GM13976 (cell line): ENCODE data around the gene LSM2.
A peak's percentile ranks its signal among the peaks of the same experiment; 100 is the strongest.
"Not testable (repeated sequence)": the region's sequence is repeated elsewhere in the genome, so short reads cannot be mapped to it uniquely, and the experiment has no call there.

Experiments used
- DNase-seq: peaks from one replicate; pipeline ENCODE4 v3.0.0; 2012; ENCODE audit warnings: low spot score
- in situ Hi-C: fragments of 300-500 bp; cut with MboI; formaldehyde crosslinking; loops from one replicate; pipeline ENCODE4 v1.12.0; 2022; ENCODE audit warnings: low sequenced_read_pairs, mixed read lengths, inconsistent platforms; ENCODE audit not compliant: unreplicated experiment
- TF ChIP-seq, protein P1 (sequence below): IDR thresholded peaks from 2 replicates; pipeline ENCODE4 v1.5.1; 2012; ENCODE audit warnings: borderline replicate concordance, mild to moderate bottlenecking; ENCODE audit not compliant: insufficient read depth; ENCODE audit errors: extremely low read depth, missing control alignments, control extremely low read depth

The LSM2 gene

DNA sequence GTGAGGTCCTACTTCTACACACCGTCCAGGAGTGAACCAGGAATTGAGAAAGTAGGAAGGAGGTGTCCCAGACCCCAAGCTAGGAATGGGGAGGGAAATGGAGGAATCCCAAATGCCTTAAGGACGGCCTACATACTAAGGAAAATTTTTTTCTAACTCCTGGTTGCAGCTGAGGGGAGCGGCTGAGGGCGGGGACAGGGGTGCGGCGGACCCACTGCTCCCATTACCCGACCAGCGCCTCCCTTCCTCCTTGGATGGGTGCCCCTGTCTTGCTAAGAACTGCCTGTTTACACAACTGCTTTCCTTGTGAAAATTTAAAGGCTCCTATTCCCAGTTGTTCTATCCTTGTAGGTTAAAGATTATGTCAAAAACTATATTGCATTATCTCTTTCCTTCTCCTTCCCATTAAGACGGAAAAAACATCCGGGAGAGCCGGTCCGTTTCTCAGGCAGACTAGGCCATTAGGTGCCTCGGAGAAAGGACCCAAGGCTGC, 20.1 kb upstream of the LSM2 start:
- in situ Hi-C loops = no loop called here
- peak; percentile 64 for DNase-seq
- TF ChIP-seq, protein P1, sequence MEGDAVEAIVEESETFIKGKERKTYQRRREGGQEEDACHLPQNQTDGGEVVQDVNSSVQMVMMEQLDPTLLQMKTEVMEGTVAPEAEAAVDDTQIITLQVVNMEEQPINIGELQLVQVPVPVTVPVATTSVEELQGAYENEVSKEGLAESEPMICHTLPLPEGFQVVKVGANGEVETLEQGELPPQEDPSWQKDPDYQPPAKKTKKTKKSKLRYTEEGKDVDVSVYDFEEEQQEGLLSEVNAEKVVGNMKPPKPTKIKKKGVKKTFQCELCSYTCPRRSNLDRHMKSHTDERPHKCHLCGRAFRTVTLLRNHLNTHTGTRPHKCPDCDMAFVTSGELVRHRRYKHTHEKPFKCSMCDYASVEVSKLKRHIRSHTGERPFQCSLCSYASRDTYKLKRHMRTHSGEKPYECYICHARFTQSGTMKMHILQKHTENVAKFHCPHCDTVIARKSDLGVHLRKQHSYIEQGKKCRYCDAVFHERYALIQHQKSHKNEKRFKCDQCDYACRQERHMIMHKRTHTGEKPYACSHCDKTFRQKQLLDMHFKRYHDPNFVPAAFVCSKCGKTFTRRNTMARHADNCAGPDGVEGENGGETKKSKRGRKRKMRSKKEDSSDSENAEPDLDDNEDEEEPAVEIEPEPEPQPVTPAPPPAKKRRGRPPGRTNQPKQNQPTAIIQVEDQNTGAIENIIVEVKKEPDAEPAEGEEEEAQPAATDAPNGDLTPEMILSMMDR = no peak

DNA sequence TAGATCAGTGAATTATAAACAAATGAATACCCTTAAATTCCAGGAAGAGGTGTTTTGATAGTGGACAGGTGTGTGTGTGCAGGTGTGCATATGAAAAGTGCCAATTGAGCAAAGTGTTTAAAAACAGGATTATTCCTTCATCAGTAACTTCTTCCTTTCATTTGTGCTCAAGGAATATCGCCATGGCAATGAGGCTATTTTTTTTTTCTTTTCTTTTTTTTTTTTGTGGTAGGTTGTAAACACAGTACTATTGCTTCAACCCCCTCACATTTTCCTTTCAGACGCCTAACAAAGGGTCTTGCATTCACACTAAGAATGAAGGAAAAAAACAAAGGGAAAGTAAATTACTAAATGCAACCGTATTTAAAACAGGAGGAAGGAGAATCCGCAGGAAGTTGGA, 18.8 kb upstream of the LSM2 start:
- no peak for DNase-seq
- in situ Hi-C loops = no loop called here
- TF ChIP-seq, protein P1 = no peak

DNA sequence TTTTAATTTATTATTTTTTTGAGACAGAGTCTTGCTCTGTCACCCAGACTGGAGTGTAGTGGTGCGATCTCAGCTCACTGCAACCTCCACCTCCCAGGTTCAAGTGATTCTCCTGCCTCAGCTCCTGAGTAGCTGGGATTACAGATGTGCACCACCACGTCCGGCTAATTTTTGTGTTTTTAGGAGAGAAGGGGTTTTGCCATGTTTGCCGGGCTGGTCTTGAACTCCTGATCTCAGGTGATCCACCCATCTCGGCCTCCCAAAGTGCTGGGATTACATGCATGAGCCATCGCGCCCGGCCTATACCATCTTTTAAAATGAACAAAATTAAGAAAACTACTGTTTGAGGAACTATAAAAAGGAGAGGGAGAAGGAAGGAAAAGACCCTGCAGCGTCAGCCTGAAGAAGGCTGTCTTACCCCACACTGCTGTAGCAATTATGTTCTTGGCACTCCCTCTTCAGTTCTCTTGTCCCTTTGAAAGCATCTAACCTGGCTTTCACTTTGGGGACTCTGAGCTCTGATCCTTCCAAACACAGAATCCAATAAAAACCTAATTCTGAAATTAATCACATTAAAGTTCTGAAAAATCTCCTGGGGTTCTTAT, 16.9 kb upstream of the LSM2 start:
- DNase-seq, in situ Hi-C loops: not testable (repeated sequence)

DNA sequence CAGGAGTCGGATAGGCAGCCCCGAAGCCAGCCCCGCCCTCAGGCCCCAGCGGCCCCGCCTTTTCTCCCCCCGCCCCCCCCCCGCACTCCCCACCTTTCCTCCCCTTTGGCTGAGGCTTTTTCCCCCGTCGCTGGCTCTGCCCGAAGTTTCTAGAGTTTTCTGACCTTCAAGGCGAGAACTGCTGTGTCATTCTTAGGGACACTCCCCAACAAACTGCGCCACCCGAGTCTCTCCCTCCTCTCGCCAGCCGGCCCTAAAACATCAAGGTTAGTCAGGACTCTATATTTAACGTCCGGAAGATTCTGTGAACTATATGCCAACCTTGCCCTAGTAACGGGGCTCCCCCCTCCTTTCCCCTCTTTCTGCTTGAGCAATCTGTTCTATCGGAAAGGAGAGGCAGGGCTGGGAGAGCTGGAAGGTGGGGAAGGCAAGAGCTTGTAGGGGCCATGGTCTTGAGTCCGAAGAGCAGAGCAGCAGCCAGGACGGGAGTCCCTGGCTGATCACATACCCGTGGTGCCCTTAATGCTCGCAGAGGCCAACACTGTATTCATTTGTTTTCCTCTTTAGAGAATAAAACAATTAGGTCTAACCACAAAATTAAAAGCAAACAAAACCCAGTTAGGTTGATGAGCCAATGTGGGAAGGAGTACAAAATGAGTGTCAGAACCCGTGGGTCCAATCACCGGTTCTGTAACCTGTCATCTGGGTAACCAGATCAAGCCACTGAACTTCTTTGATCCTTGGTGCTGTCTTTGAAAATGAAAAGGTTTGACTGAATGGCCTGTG, 15.5 kb upstream of the LSM2 start:
- peak; percentile 72 for DNase-seq
- in situ Hi-C loops = no loop called here
- TF ChIP-seq, protein P1 = no peak

DNA sequence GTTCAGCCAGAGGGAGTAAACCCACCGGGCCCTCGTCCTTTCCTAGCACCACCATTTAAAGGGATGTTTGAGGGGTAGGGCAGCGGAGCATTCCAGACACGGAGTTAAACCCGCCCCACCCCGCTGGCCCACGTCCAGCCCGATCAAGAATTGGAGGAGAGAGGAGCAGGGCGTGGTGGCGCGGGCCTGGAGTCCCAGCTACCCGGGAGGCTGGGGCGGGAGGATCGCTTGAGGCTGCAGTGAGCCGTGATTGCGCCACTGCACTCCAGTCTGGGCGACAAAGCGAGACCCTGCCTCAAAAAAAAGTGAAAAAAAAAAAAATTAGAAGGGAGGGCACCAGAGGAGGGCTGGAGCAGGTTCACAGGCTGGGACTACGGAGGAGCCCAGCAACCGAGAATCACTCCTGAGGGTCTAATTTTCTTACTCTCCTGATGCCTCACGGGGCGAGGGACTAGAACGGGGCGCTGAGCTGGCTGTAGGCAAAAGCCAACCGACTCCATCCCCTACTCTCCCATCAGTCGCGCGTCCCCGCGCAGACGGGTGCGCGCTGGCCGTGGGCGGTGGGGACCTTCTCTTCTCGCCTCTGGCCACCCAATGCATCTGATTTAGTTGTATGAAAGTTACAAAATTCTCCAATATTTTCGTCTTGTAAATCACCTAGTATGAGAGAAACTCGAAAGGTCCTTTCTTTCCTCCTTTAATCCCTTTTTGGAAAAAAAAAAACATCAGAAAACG, 14.7 kb upstream of the LSM2 start:
- TF ChIP-seq, protein P1 = no peak
- DNase-seq = peak; percentile 76
- in situ Hi-C loops = no loop called here

DNA sequence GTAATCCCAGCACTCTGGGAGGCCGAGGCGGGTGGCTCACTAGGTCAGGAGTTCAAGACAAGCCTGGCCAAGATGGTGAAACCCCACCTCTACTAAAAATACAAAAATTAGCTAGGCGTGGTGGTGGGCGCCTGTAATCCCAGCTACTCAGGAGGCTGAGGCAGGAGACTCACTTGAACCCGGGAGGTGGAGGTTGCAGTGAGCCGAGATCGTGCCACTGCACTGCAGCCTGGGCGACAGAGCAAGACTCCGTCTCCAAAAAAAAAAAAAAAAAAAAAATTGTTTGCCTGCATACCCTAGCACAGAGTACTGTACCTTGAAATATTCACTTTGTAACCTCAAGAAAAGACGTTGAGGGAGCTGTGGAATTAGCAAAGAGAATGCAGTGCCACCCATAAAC, 13.6 kb upstream of the LSM2 start:
- DNase-seq, in situ Hi-C loops: not testable (repeated sequence)

DNA sequence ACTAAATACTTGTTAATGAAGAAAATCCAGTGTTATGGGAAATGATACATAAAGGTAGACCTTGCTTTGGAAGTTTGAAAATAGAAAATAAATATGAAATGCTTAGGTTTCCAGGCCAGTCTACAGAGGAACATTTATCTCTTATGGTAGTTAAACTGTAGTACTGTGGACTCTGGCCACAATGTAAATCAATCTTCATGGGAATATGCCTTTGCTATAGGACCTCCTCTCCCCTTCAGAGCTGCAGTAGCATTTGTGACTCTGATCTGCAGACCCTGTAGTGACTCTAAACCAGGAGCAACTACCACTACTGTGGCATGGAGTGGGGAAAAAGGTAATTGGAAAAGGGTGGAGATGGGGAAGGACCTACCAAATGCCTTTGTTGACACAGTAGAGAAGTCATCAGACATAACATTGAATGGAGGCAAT, 13.1 kb upstream of the LSM2 start:
- in situ Hi-C loops = no loop called here
- no peak for DNase-seq
- TF ChIP-seq, protein P1 = no peak

DNA sequence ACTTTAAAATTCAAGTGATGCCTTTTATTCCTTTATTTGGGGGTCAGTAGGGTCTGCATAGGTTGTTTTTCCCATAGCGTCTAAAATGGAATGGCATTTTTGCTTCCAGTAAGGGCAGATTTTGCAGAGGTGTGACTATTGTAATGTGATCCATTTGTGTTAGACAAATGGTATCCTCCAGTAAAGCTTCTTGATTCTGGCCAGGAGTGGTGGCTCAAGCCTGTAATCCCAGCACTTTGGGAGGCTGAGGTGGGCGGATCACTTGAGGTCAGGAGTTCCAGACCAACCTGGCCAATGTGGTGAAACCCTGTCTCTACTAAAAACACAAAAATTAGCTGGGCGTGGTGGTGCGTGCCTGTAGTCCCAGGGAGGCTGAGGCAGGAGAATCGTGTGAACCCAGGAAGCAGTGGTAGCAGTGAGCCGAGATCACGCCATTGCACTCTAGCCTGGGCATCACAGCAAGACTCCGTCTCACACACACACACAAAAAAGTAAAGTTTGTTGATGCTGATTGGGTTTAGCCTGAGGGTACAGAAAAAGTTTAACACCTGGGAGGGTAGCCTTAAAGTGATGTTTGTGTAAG, 11.3 kb upstream of the LSM2 start:
- in situ Hi-C loops, DNase-seq: not testable (repeated sequence)

DNA sequence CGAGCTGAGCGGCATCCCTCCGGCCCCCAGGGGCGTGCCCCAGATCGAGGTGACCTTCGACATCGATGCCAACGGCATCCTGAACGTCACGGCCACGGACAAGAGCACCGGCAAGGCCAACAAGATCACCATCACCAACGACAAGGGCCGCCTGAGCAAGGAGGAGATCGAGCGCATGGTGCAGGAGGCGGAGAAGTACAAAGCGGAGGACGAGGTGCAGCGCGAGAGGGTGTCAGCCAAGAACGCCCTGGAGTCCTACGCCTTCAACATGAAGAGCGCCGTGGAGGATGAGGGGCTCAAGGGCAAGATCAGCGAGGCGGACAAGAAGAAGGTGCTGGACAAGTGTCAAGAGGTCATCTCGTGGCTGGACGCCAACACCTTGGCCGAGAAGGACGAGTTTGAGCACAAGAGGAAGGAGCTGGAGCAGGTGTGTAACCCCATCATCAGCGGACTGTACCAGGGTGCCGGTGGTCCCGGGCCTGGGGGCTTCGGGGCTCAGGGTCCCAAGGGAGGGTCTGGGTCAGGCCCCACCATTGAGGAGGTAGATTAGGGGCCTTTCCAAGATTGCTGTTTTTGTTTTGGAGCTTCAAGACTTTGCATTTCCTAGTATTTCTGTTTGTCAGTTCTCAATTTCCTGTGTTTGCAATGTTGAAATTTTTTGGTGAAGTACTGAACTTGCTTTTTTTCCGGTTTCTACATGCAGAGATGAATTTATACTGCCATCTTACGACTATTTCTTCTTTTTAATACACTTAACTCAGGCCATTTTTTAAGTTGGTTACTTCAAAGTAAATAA, 10.6 kb upstream of the LSM2 start:
- in situ Hi-C loops, DNase-seq: not testable (repeated sequence)
